Parathyroid adenoma (tissue), 2 donors: ENCODE data around the gene NR2C2.

Experiments
- H2AFZ ChIP-seq: fragments of 300-600 bp; sonication (generic); one replicate; pipeline ENCODE4 v1.7.0; 2017; ENCODE audit warnings: antibody characterized with exemption, mild to moderate bottlenecking
- H3K27ac ChIP-seq: fragments of 300-600 bp; sonication (generic); one replicate; pipeline ENCODE4 v1.7.0; 2017
- H3K27me3 ChIP-seq: fragments of 300-600 bp; sonication (generic); one replicate; pipeline ENCODE4 v1.7.0; 2017; ENCODE audit warnings: low read length; ENCODE audit not compliant: control insufficient read depth, insufficient read depth
- H3K36me3 ChIP-seq: fragments of 300-600 bp; sonication (generic); one replicate; pipeline ENCODE4 v1.7.0; 2017; ENCODE audit warnings: low read length; ENCODE audit not compliant: control insufficient read depth, insufficient read depth
- H3K4me1 ChIP-seq: fragments of 300-600 bp; sonication (generic); one replicate; pipeline ENCODE4 v1.7.0; 2017; ENCODE audit warnings: control low read depth
- H3K4me2 ChIP-seq: fragments of 300-600 bp; sonication (generic); one replicate; pipeline ENCODE4 v1.7.0; 2017; ENCODE audit warnings: low read length
- H3K4me3 ChIP-seq: fragments of 300-600 bp; sonication (generic); one replicate; pipeline ENCODE4 v1.7.0; 2017; ENCODE audit warnings: low read depth, low read length
- H3K79me2 ChIP-seq: fragments of 300-600 bp; sonication (generic); one replicate; pipeline ENCODE4 v1.7.0; 2017; ENCODE audit warnings: control low read depth
- H3K9ac ChIP-seq: fragments of 300-600 bp; sonication (generic); one replicate; pipeline ENCODE4 v1.7.0; 2017; ENCODE audit warnings: mild to moderate bottlenecking
- H3K9me3 ChIP-seq: fragments of 300-600 bp; sonication (generic); one replicate; pipeline ENCODE4 v1.7.0; 2017; ENCODE audit warnings: low read length; ENCODE audit not compliant: control insufficient read depth
- CTCF ChIP-seq: fragments of 300-600 bp; sonication (generic); IDR thresholded peaks from one replicate; pipeline ENCODE4 v1.7.0; 2017; ENCODE audit warnings: antibody characterized with exemption, mild to moderate bottlenecking
- donor health status: primary hyperparathyroidism.

NR2C2 gene

GRCh38 chr3:14989943-14990779 is 42.8 kb downstream of the NR2C2 start:
- Histone ChIP-seq H3K4me3 (no peak overlapping the region), H2AFZ (no peak overlapping the region), H3K36me3 (no peaks in the 10 kb centered on the region), H3K4me1 (no peaks in the 10 kb centered on the region), H3K27me3 (no peaks in the 10 kb centered on the region), H3K79me2 (peaks cover 9% of the 10 kb centered on the region), H3K4me2 (peak overlapping the region; percentile 2), H3K9ac (no peak overlapping the region), H3K9me3 (no peaks in the 10 kb centered on the region), H3K27ac (peak overlapping the region; percentile 2)
- TF ChIP-seq CTCF: no peak

- Histone ChIP-seq H3K36me3 (no peaks in the 10 kb centered on the region), H3K79me2 (peaks cover 9% of the 10 kb centered on the region), H3K27ac (no peak overlapping the region), H3K9ac (no peak overlapping the region), H2AFZ (no peak overlapping the region), H3K9me3 (no peaks in the 10 kb centered on the region), H3K4me3 (no peak overlapping the region), H3K4me2 (no peak overlapping the region), H3K27me3 (no peaks in the 10 kb centered on the region), H3K4me1 (no peaks in the 10 kb centered on the region)
- no peak for TF ChIP-seq CTCF
Observed at GRCh38 chr3:14990780-14991148, 43.4 kb downstream of the NR2C2 start.

- no peak overlapping the region for H3K27ac ChIP-seq
- H2AFZ ChIP-seq: no peak overlapping the region
- peaks cover 9% of the 10 kb centered on the region for H3K79me2 ChIP-seq
- H3K4me2 ChIP-seq: no peak overlapping the region
- TF ChIP-seq CTCF: no peak
- no peaks in the 10 kb centered on the region for H3K27me3 ChIP-seq
- H3K9ac ChIP-seq: no peak overlapping the region
- H3K9me3 ChIP-seq: no peaks in the 10 kb centered on the region
- H3K4me3 ChIP-seq: no peak overlapping the region
- no peaks in the 10 kb centered on the region for H3K36me3 ChIP-seq
- no peaks in the 10 kb centered on the region for H3K4me1 ChIP-seq
Observed at GRCh38 chr3:14991151-14991742, 43.9 kb downstream of the NR2C2 start.

- peaks cover 10% of the 10 kb centered on the region for H3K79me2 ChIP-seq
- no peak overlapping the region for H2AFZ ChIP-seq
- TF ChIP-seq CTCF: no peak
- H3K4me1 ChIP-seq: no peaks in the 10 kb centered on the region
- no peaks in the 10 kb centered on the region for H3K27me3 ChIP-seq
- H3K9ac ChIP-seq: no peak overlapping the region
- H3K4me3 ChIP-seq: no peak overlapping the region
- no peak overlapping the region for H3K27ac ChIP-seq
- no peaks in the 10 kb centered on the region for H3K9me3 ChIP-seq
- H3K4me2 ChIP-seq: no peak overlapping the region
- no peaks in the 10 kb centered on the region for H3K36me3 ChIP-seq
Observed at GRCh38 chr3:14991818-14992612, 44.6 kb downstream of the NR2C2 start.
